GM19455 (cell line): ENCODE results near the gene PDE4D.

Experiments used
- ATAC-seq: cut with Tn5 transposase; IDR thresholded peaks from one replicate; pipeline ENCODE4 v1.9.1; 2021; ENCODE audit not compliant: unreplicated experiment

The PDE4D gene

DNA sequence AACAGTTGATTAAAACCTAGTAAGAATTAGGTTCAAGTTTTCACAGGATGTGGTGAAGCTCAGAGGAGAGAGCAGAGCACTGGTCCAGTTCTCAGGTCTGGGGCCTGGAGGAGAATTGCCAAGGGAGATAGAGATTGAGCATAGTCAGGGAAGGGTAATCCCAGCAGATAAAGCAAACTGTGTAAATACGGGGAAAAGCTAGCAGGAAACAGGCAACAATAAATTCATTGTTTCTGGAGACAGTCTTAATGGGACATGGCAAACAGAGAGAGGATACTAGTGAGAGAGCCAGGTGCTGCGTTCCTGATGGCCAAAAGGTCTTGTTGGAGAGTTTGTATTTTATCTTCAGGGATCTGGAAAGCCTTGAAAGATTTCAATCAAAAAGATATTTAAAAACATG, 333.0 kb downstream of the PDE4D start:
- ATAC-seq: no peak

DNA sequence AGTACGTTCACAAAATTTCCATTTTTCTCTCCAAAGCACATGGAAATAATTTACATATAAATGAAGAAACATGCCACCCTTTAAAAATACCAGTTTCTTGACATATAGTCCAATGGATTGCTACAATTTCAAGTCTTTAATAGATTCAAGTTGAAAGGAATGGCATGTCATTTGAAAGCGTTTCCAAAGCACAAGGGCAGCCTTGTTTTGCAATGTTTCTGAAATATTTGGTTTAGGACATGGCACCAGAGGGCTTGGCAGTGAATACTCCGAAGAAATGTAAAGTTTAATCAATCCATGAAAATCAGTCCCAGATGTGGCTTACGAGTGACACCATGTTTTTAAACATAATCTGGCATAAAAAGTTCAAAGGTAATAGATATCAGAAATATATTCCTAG, 333.7 kb downstream of the PDE4D start:
- ATAC-seq: no peak

DNA sequence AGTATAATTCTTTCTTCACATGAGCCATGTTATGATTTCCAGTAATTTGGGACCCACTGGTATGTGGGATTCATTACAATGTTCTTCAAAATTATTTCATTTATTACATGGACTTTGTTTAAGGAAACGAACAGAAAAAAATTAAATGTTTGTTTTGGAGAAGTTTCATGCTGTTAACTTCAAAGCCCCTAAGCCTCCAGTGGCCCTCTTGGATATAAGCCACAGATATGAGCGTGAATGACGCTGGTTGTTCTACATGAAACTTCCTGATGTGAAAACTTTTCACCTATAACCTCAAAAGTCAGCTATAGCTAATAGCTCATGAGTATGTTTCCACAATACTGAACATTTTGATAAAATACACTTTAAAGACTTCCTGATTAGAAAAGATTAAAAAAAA, 334.2 kb downstream of the PDE4D start:
- ATAC-seq: no peak

DNA sequence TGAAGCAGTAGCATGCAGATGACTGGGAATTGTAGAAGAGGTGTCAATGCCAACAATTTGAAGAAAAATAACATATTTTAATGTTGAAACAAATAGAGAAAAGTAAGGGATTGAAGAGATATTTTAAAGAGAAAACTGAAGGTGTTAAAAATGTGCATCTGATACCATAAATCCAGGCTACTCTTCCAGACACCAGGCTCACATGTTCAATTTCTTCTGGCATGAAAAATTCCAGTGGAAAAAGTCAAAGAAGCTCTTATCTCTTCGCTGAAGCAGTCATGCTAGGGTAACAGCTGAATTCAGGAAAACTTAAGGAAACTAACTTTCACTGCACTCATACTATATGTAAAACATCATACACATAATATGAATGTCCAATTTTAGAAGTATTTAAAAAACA, 335.0 kb downstream of the PDE4D start:
- ATAC-seq: no peak

DNA sequence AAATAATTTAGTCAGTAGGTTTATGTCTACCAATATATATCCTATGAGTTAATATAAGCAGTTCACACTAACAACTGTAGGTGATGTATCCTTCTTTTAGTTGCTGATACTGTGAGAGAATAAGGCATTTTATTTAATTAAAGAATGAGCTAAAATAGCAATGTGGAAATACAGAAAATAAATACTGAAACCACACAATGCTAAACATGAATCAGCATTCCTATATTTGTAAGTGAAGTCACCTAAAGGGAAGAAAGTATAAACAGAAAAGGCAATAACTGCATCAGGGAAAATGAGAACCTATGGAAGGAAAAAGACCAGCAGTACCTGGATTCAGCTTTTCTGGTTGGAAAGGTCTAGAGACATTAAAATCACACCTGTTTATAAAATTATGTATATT, 336.0 kb downstream of the PDE4D start:
- ATAC-seq: no peak

DNA sequence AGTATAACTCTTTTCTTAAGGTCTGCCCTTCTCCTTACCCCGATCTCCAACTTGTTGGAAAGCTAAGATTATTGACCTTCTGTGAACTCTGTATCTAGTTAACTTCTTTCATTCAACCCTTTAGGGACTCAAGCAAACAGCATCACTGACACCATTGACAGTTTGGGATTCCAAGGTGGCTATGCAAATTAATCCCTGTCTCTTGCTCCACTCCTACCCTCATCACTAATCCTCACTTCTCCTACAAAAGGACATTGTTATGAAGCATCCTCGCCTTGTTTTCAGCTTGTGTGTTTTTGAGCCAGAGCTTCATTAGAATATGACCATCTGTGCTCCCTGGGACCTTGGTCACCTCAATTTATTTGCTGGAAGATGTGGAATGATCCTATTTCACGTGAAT, 337.9 kb downstream of the PDE4D start:
- ATAC-seq: no peak

DNA sequence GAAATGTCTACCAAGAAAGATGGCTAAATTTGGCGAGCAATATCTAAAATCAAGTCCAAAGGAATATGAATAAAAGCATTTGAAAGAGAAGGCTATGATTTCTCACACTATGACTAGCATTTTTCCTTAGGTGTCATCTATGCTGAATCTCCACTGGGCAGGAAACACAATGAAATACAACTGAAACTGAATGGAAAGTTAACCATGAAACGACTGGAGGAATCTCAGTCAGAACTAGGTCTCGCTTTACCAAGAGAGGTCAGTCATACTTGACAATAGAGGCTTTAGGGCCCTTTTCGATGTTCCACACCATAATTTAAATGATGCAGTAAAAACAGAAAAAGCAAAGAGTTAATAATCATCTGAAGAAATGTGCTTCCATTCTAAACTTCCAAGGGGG, 339.0 kb downstream of the PDE4D start:
- ATAC-seq: no peak

DNA sequence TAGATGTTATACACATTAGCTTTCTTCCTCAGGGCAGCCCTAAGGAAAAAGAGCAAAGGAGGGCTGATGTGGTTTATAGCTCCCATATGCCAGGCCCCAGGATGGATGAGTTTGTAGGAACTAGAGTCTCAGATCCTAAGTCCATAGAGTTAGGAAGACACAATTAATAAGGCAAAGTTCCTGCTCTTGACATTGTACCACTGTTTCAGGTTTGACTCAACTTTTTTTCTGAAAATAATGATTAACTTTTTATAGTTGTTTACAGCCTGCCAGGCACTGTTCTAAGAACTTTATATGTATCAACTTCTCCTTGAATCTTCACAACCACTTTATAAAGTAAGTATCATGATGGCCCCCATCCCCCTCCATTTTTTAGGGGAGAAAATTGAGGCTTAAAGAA, 339.5 kb downstream of the PDE4D start:
- no peak for ATAC-seq

DNA sequence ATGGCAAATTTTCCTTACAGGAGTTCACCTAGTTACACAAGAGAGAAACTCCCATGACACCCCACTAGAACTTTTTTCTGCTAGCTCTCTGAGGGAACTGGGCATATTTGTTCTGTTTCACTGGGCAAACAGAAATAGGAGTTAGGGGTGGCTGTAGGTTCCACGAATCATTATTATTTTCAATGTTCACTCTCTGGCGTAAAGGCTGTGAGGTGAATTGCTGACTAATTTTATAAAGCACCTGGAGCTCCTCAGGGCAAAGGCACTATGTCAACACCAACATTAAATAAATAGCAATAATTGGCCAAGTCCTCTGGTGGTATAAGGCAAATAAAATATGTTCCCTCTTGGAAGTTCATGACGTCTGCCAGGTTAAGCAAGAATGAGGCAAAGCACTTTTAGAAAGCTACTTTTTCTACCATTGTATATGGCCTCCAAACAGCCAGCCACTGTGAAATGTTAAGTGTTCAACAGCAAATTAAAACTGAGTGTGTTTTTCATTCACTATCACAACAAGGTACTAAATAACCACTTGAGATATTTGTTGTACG, 344.6 kb downstream of the PDE4D start:
- no peak for ATAC-seq

DNA sequence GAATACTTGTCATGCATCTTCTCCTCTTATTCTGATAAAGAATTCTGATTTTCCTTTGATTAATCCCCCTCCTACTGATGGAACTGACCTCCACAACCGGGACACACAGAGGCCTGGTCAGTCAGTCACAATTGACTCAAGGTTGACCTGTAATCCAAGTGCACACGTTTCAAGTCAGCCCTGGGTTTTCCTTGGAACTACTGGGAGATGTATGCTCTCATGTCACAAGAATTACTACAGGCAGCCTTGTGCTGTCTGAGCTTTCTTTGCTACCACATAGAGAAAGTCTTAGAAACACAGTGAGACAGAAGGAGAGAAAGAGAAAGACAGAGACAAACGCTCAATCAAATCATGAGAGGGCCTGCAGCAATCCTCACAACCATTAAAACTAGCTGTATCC, 345.8 kb downstream of the PDE4D start:
- ATAC-seq: no peak

DNA sequence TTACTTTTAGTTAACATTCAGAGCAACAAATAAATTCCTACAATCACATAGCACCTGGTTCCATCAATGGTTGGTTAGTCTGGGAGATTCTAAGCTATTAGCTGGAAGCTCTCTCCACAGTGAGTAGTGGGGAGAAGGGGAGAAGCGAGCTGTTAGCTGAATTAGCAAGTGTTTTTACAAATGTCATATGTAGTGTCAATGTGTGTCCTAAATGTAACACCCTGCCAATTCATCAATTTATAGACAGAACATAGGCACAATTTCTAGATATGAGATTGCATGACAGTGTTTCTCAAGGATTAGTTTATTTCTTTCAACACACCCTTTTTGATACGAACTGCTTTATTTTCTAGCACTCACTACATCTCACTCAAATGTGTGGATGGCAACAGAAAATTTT, 349.0 kb downstream of the PDE4D start:
- ATAC-seq: no peak

DNA sequence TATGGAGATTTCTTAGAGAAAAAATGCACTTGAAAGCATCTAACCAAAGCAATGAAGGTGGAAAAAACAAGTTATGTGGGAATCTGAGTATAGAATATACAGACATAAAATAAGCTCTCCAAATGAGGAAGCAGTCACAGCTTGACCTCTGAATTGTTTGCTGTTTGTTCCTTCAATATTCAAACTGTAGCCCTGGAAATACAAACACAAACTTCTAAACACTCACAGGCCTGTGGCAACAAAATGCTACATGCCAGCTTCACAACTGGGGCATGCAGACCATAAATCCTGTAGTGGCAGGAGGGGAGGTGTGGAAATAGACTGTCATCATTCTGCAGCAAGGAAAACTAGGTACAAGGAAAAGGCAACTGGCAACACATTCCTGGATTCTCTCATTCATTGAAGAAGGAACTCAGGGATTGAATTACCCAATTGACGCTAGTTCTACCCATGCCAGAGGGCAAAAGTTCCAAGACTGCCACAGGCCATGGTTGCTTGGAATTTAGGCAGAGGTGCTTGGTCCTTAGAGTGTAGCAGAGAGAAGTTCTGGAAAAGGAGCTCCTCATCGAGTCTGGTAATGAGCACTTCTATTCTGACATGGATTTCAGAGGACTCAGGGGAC, 349.6 kb downstream of the PDE4D start:
- ATAC-seq: no peak

DNA sequence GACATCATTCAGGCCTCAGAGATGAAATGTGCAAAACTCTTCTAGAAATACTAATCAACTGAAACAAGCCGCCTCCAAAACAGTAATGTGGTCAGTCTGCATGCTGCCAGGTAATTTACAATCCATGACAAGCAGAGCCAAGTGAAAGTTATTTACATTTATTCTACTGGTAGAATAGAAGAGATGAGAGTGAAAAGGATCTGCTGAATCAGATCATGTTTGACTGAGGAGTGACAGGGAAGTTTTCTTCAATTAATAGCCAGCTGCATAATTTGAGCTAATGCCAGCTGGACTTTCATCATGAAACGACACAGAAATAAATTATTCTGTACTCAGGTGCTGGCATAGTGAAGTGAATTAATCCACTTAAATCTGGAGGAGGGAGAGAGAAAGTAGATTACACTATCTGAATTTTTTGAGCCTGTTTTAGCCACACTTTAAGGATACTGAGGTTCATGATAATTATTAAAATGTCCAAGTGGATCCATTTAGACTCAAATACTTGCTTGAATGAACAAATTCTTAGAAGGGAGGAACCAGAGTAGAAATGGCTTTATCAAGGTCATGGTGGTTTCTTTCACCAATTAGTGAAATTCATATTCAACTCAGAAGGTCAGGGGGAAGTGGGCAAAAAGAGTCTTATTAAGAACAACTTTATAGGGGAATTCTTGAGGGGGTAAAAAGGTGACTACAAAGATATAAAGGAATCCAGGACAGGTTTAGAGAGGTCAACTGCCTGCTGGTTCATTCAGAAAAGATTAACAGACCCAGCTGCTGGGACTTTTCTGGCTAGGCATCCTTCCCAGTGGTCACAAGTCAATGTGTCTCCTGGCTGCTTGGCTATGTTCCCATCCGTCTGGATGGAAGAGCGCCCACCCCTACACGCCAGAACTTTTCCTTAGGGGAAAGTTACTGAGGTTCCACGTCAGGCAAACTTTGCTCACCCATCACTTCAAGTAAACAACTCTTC, 350.4 kb downstream of the PDE4D start:
- no peak for ATAC-seq

DNA sequence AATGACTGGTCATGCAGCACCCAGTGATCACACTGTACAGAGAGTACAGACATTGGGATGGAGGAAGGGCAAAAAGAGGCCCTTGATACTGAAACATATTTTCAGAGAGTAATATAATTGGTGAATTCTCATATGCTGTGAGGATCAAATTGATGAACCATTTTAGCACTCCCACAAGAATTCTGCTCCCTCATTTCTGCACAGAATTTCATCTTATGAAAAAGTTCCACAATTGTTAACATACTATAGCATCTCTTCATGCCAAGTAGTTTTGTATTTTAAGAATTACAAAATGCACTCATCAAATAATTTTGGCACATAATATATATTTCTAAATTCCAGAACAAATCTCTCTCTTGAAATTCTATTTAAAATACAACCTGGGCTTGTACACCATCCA, 351.2 kb downstream of the PDE4D start:
- ATAC-seq: no peak

DNA sequence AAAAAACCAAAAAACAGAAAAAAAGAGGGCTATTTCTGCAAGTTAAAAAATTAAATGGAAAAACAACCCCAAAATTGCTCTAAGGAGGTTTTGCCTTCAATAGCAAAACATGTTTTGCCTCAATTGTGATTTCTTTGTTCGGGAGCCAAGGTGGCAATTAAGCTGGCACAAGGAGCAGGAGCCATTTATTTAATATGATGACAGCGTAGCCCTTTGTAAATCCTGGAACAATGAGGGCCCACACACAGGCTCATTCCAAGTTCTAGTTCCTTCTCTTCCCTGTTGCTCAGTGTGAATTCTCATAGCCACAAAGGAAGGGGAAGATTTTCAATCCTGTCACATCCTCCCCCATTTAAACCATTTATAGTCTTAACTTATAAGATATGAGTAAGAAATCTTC, 353.2 kb downstream of the PDE4D start:
- no peak for ATAC-seq

DNA sequence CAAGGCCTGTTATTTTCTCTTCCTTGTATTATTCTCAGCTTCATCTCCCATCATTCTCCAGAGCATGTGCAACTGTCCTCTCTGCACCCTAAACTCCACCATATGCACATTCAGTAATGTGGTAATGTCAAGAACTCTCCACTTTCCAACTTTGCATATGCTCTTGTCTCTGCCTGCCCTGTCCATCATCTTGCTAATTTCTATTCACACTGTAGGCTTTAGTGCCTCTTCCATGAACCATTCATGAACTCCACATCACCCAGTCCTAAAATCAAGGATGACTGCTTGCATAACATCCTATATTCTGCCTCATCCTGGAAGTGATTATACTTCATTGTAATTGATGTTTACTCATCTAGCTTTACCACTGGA, 354.8 kb downstream of the PDE4D start:
- ATAC-seq: no peak

DNA sequence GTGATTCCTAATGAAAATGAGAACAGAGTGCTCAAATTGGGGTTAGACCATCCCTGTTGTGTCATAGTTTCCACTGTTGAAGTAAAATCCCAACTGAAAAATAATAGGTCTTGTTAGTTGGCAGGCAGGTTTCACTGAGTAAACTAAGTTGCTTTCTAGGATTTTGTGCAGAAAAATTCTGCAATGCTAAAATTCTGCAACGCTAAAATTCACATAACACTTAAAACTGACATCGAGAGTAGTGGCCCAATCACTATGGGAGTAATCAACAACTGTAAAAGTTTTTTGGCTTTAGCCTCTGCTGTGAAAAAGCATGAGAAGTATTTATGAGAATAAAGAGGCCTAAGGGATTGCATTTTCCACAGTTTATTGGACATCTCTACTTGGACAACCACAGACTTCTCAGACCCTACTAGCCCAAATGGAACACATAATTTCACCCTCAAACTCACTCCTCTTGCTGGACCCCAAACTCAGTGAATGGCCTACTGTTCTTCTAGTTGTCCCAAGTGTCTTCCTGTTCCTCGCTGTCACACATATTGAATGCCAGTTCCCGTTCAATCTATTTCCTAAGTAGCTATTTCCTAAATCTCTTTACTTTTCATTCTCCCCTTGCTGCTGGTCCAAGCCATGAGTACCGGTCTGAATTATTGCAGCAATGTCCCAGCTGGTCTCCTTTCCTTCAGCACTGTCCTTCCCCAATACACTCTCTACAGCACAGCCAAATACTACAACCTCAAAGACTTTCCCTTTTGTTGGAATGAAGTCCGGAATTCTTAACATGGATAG, 355.4 kb downstream of the PDE4D start:
- no peak for ATAC-seq

DNA sequence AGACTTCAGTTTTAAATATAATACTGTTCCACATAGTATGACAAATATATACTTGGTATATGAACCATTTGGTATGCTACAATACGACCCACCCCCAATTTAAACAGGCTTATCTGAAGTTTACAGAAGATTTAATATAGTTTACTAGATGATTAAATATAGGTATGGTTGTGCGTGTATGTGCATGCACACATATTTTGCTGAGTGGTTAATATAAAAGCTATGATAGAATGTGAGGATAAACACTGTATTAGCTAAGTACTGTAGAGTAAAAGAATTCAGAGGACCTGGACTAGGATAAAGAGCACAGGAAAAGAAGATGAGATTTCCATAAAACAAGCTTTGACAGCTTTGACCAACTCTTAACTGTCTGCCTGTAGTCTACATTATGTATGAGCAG, 356.7 kb downstream of the PDE4D start:
- no peak for ATAC-seq

DNA sequence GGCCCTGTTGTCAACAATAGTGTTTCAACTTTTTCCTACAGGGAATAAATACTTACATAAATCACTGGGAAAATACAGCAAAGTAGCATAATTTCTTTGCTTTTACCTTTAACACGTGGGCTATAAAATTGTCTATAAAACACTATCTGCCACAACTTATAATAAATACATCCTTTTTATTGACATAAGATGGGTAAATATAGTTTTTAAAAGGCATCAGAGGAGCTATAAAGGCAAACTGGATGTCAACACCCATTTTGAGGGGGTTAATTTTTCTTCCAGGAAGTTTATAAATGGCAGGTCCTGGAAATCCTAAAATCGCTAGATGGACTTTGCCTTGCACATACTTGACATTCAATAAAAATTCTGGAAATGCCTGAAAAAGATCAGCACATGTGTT, 358.0 kb downstream of the PDE4D start:
- ATAC-seq: no peak

DNA sequence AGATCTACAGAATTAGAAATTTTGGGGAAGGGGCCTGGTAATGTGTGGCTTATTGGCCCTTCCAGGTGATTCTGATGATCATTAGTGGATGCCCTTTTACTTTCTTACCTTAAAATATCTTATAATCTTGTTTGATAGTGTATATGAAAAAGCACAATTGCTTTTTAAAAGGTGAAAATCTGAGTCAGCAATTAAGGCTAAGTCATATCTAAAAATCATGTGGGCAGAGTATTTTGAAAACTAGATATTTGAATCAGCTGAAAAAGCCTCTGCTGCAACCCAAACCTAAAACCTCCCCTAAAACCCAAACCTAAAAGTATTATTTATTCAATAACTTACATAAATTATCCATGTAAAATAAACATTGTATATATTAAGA, 359.8 kb downstream of the PDE4D start:
- no peak for ATAC-seq

DNA sequence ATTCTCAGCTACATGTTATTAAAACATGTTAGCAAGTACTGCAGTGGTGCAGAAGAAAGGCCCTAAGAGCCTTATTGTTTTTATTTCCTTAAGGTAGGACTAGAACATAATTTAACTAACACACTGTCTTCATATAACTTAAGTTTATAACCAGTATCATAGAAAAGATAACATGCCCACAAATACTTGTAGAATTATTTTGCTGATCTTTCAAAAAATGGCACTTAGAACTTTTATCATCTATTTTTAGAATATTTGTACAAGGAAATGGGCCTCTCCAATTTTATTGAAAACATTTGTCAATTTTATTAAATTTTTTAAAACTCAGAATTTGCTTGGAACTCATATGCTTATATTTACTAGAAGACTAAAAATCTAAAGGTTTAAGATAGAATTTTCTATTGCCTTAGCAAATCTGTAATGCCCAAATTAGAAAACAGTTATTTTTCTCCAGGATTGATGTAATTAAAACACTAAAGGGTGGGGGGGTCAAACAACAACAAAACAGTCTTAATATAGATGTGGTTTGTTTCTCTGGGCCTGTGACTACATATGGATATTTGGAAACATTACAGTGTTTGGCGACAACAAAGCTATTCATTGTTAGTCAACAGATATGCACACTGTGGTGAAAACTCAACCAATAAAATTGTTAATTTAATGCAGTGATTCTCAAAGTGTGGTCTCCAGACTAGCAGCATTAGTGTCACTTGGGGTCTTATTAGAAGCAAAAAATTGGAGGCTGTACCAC, 360.4 kb downstream of the PDE4D start:
- ATAC-seq: no peak
